OCI-LY1 (cell line): ENCODE data around the gene LRRC56.

Experiments
- H2AFZ ChIP-seq: fragments of 200-600 bp; sonication (generic), shearing (Covaris generic); 2 replicates; pipeline ENCODE4 v1.6.0; 2014; ENCODE audit warnings: antibody characterized with exemption, mild to moderate bottlenecking, low read length
- H3F3A ChIP-seq: fragments of 200-600 bp; sonication (generic), shearing (Covaris generic); 2 replicates; pipeline ENCODE4 v1.6.0; 2014; ENCODE audit warnings: mild to moderate bottlenecking, antibody characterized with exemption, low read length, moderate library complexity; ENCODE audit not compliant: insufficient read depth
- H3K27ac ChIP-seq: fragments of 200-600 bp; sonication (generic); 2 replicates; pipeline ENCODE4 v1.5.1; 2014; ENCODE audit warnings: low read length, mixed run types, mild to moderate bottlenecking, low read depth; ENCODE audit not compliant: poor library complexity, severe bottlenecking
- H3K27me3 ChIP-seq: fragments of 200-600 bp; sonication (generic); 2 replicates; pipeline ENCODE4 v1.6.0; 2014; ENCODE audit warnings: antibody characterized with exemption, mild to moderate bottlenecking, low read length, moderate library complexity; ENCODE audit not compliant: insufficient read depth
- H3K36me3 ChIP-seq: fragments of 200-600 bp; sonication (generic); 2 replicates; pipeline ENCODE4 v1.6.1; 2014; ENCODE audit warnings: mild to moderate bottlenecking, antibody characterized with exemption, low read length, moderate library complexity, mixed read lengths; ENCODE audit not compliant: insufficient read depth
- H3K4me1 ChIP-seq: fragments of 200-600 bp; sonication (generic); 2 replicates; pipeline ENCODE4 v1.5.1; 2014; ENCODE audit warnings: mild to moderate bottlenecking, low read length, moderate library complexity; ENCODE audit not compliant: insufficient read depth, severe bottlenecking
- H3K4me2 ChIP-seq: fragments of 200-600 bp; sonication (generic), shearing (Covaris generic); 2 replicates; pipeline ENCODE4 v1.6.1; 2014; ENCODE audit warnings: low read length
- H3K4me3 ChIP-seq: fragments of 200-600 bp; sonication (generic); 2 replicates; pipeline ENCODE4 v1.5.1; 2014; ENCODE audit warnings: low read length, low read depth, mild to moderate bottlenecking, mixed read lengths; ENCODE audit not compliant: poor library complexity, severe bottlenecking
- H3K79me2 ChIP-seq: fragments of 200-600 bp; shearing (Covaris generic); 2 replicates; pipeline ENCODE4 v1.6.1; 2016; ENCODE audit warnings: mixed run types, low read length, mixed read lengths; ENCODE audit not compliant: insufficient read depth
- H3K9ac ChIP-seq: fragments of 200-600 bp; sonication (generic), shearing (Covaris generic); 2 replicates; pipeline ENCODE4 v1.6.1; 2014; ENCODE audit warnings: mild to moderate bottlenecking, low read length, mixed read lengths
- H3K9me2 ChIP-seq: fragments of 200-600 bp; sonication (generic), shearing (Covaris generic); 2 replicates; pipeline ENCODE4 v1.6.1; 2014; ENCODE audit warnings: low read depth, mild to moderate bottlenecking, low read length, mixed read lengths
- H3K9me3 ChIP-seq: fragments of 200-600 bp; shearing (Covaris generic); 2 replicates; pipeline ENCODE4 v1.6.1; 2014; ENCODE audit warnings: low read length, mixed read lengths
- H4K20me1 ChIP-seq: fragments of 200-600 bp; sonication (generic), shearing (Covaris generic); 2 replicates; pipeline ENCODE4 v1.6.0; 2016; ENCODE audit warnings: mild to moderate bottlenecking, low read length; ENCODE audit not compliant: insufficient read depth
- CTCF ChIP-seq: fragments of 200-600 bp; sonication (generic), shearing (Covaris generic); IDR thresholded peaks from 2 replicates; pipeline ENCODE4 v1.5.1; 2017; ENCODE audit warnings: mild to moderate bottlenecking, antibody characterized with exemption, low read length, moderate library complexity, mixed read lengths
- EZH2 ChIP-seq: fragments of 200-600 bp; sonication (generic), shearing (Covaris generic); IDR thresholded peaks from 2 replicates; pipeline ENCODE4 v1.8.0; 2017; ENCODE audit warnings: borderline replicate concordance, mixed run types, mild to moderate bottlenecking, antibody characterized with exemption, low read length, moderate library complexity, mixed read lengths

The LRRC56 gene

GRCh38 chr11:502288-503178, 34.8 kb upstream of the LRRC56 start:
- Histone ChIP-seq H3K4me1 (peaks cover 27% of the 10 kb centered on the region), H3K9me3 (no peaks in the 10 kb centered on the region), H3K9ac (no peak overlapping the region), H3K9me2 (no peaks in the 10 kb centered on the region), H3K36me3 (peaks cover 42% of the 10 kb centered on the region), H3K4me2 (no peak overlapping the region), H3K4me3 (no peak overlapping the region), H3K27me3 (no peaks in the 10 kb centered on the region), H2AFZ (no peak overlapping the region), H4K20me1 (no peaks in the 10 kb centered on the region), H3F3A (no peaks in the 10 kb centered on the region), H3K27ac (no peak overlapping the region), H3K79me2 (0 out of 2 replicates have a peak, but pooled peaks cover 9% of the 10 kb centered on the region)
- TF ChIP-seq EZH2 (no peak), CTCF (no peak)

GRCh38 chr11:503179-503981, 33.9 kb upstream of the LRRC56 start:
- H3K9ac ChIP-seq: peak overlapping the region; percentile 15; the same call in 1 of the 2 replicates

More at GRCh38 chr11:503179-503981, 33.9 kb upstream of the LRRC56 start:
- Histone ChIP-seq H3K27me3 (no peaks in the 10 kb centered on the region), H3K9me2 (no peaks in the 10 kb centered on the region), H3K27ac (no peak overlapping the region), H3K9me3 (no peaks in the 10 kb centered on the region), H3K79me2 (0 out of 2 replicates have a peak, but pooled peaks cover 9% of the 10 kb centered on the region), H3K4me1 (peaks cover 30% of the 10 kb centered on the region), H2AFZ (no peak overlapping the region), H3K36me3 (peaks cover 38% of the 10 kb centered on the region), H4K20me1 (no peaks in the 10 kb centered on the region), H3F3A (no peaks in the 10 kb centered on the region), H3K4me2 (peak overlapping the region; percentile 77; the same call in 1 of the 2 replicates), H3K4me3 (peak overlapping the region; percentile 84)
- TF ChIP-seq CTCF: no peak
- no peak for TF ChIP-seq EZH2
